K562 (cell line): ENCODE measurements around the gene CEP128. TPM values are rescaled to one million over a fixed set of nuclear protein-coding genes. Genes with fewer than 3 reads are reported as not detected.

Experiments
- BRF2 ChIP-seq: IDR thresholded peaks from 3 replicates; pipeline ENCODE4 v1.6.1; 2011; ENCODE audit warnings: borderline replicate concordance, mild to moderate bottlenecking; ENCODE audit not compliant: insufficient read length, insufficient read depth
- CLOCK ChIP-seq: fragments of 250-450 bp; sonication (Bioruptor Pico); IDR thresholded peaks from 2 replicates; pipeline ENCODE4 v1.4.0; 2020; ENCODE audit warnings: mild to moderate bottlenecking, moderate library complexity, borderline replicate concordance
- LCOR ChIP-seq: sonication (generic); formaldehyde crosslinking; IDR thresholded peaks from 2 replicates; pipeline ENCODE4 v1.8.0; 2022; ENCODE audit warnings: mild to moderate bottlenecking, missing genetic modification reagents
- OTX1 ChIP-seq: fragments of 450-650 bp; formaldehyde crosslinking; IDR thresholded peaks from 2 replicates; pipeline ENCODE4 v1.4.0; 2022; ENCODE audit warnings: mild to moderate bottlenecking
- PRPF4 ChIP-seq: fragments of 200-400 bp; formaldehyde crosslinking; IDR thresholded peaks from one replicate; pipeline ENCODE4 v1.6.1; 2017; ENCODE audit warnings: low read length, low read depth, mild to moderate bottlenecking; ENCODE audit not compliant: insufficient read depth, poor library complexity, severe bottlenecking
- PTBP1 ChIP-seq: fragments of 200-400 bp; formaldehyde crosslinking; IDR thresholded peaks from 2 replicates; pipeline ENCODE4 v1.6.1; 2017; ENCODE audit warnings: low read depth, low read length
- RBBP5 ChIP-seq: fragments of 200-600 bp; sonication (generic); IDR thresholded peaks from 2 replicates; pipeline ENCODE4 v1.6.1; 2012; ENCODE audit warnings: borderline replicate concordance, mild to moderate bottlenecking, low read length, control low read depth, inconsistent platforms; ENCODE audit not compliant: insufficient read depth, poor library complexity, severe bottlenecking
- ZNF124 ChIP-seq: sonication (generic); formaldehyde crosslinking; IDR thresholded peaks from 2 replicates; pipeline ENCODE4 v1.8.1; 2022; ENCODE audit warnings: missing genetic modification reagents
- ZNF583 ChIP-seq: fragments of 250-450 bp; sonication (Bioruptor Pico); IDR thresholded peaks from 2 replicates; pipeline ENCODE4 v1.4.0; 2020
- ZNF699 ChIP-seq: fragments of 250-450 bp; sonication (Bioruptor Pico); IDR thresholded peaks from 2 replicates; pipeline ENCODE4 v1.8.0; 2021; ENCODE audit warnings: mild to moderate bottlenecking, moderate library complexity; ENCODE audit not compliant: insufficient replicate concordance
- polyA plus RNA-seq, 8 experiments: library from polyadenylated mRNA; depleted of rRNA in 4 of 8; stranded (reverse) in 5 of 8; unstranded in 3 of 8; fragments of >200 nt; fragmentation: Nextera tagmentation in 2 of 8; fragmentation: Illumina TruSeq in 1 of 8; extraction: Ambion mirVana in 2 of 8; extraction: Trizol in 1 of 8; gene quantifications; 2 replicates each; pipeline versions ENCODE4 v1.2.1 to v1.2.3, GENCODE V29; 2011 to 2014; ENCODE audit warnings: inconsistent platforms in 1 of 8, missing spikeins in 1 of 8
- total RNA-seq, 7 experiments: library from RNA; depleted of rRNA in 6 of 7; stranded (reverse); fragments of >200 nt in 6 of 7; fragmentation: Illumina TruSeq in 2 of 7; extraction: Trizol in 2 of 7; gene quantifications; 2 replicates each; pipeline versions ENCODE4 v1.2.1 to v1.2.3, GENCODE V29; 2011 to 2021; ENCODE audit warnings: low replicate concordance in 1 of 7

Gene CEP128
- total and polyA plus RNA-seq, 9 of the 15 experiments (the other 6 are each of a cell fraction or from before 2014, with no cell fraction given), result 2.3 to 9.2 (median 4.6) TPM

DNA sequence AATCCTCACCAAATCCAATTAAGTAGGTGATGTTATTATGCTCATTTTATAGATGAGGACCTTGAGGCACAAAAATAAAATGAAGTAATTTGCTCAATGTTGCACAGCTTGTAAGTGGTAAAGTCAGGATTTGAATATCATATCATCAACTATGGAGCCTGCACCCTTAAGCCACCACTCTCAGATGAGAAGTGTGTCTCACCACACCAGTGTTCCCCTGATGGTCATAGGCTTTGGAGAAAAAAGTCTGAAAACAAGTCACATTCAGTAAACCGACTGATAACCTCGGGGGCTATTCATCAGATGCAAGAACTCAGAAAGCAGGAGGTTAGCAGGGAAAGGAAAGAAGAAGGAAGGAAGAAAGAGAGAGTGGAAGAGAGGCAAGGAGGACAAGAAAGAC lies 16.7 kb upstream of the CEP128 start (continued):
- TF ChIP-seq CLOCK (CRISPR knock-in tag) (no peak), RBBP5 (no peak), LCOR (no peak), ZNF583 (CRISPR knock-in tag) (no peak), BRF2 (no peak), OTX1 (no peak), ZNF699 (CRISPR knock-in tag) (no peak), PTBP1 (no peak), ZNF124 (CRISPR knock-in tag) (no peak), PRPF4 (no peak)
